ENCODE results near the gene SF3A2. TPM values are rescaled to one million over a fixed set of nuclear protein-coding genes. Genes with fewer than 3 reads are reported as not detected.

The SF3A2 gene
- total and polyA plus RNA-seq, 2 donors (not counting 3 experiments of a cell fraction or from before 2014, with no cell fraction given): 21.5 to 164 TPM

GRCh38 chr19:2193807-2194206, 42.8 kb upstream of the SF3A2 start:
- intact Hi-C loops (cut with micrococcal nuclease) (no loop called here), dilution Hi-C loops (cut with MboI; ENCODE audit: extremely low pct_ligation_motif_present, low sequenced_read_pairs) (no loop called here)
- no peaks in the 10 kb centered on the region for H4K20me1 ChIP-seq (replicated peaks; ENCODE audit: control insufficient read depth, extremely low read depth, insufficient read depth, low read length)
- H3K36me3 ChIP-seq (ENCODE audit: control insufficient read depth in 2 of 2, extremely low read depth in 1 of 2, insufficient read depth in 2 of 2, low read length in 2 of 2): peaks cover 7 to 57% of the 10 kb centered on the region in 2 experiments
- no peaks in the 10 kb centered on the region for H3K9me3 ChIP-seq (replicated peaks; ENCODE audit: control insufficient read depth, insufficient read depth, low read length)
- ChIA-PET POLR2A (no interaction called here), CTCF (no interaction called here)
- H3K79me2 ChIP-seq (ENCODE audit: control insufficient read depth, insufficient read depth, low read length): peaks cover 31% of the 10 kb centered on the region
- no peak for DNase-seq (ENCODE audit: low read depth, low spot score)
- H3K4me3 ChIP-seq (replicated peaks in 1 of 3; ENCODE audit: insufficient read depth in 1 of 3, low read depth in 1 of 3, low read length in 3 of 3): no peak overlapping the region
- H3K9ac ChIP-seq (replicated peaks; ENCODE audit: extremely low read depth, insufficient read depth, low read length): no peak overlapping the region
- H3K27ac ChIP-seq (ENCODE audit: insufficient read depth, low read depth, low read length): no peak overlapping the region
- no peaks in the 10 kb centered on the region for H3K9me1 ChIP-seq (replicated peaks; ENCODE audit: control insufficient read depth, extremely low read depth, insufficient read depth, low read length)
- H3K4me2 ChIP-seq (ENCODE audit: insufficient read depth, low read length): no peak overlapping the region
- H3K4me1 ChIP-seq (ENCODE audit: control insufficient read depth, extremely low read depth, insufficient read depth, low read length): no peaks in the 10 kb centered on the region
- no peak overlapping the region for H2AFZ ChIP-seq (ENCODE audit: low read depth, low read length)
- no TSS peak for BruUV-seq (replicated peaks)
- no peak for FAIRE-seq
- TF ChIP-seq EZH2 (IDR thresholded peaks at IDR 0.05; ENCODE audit: borderline replicate concordance, low read depth, low read length, severe bottlenecking) (no peak), POLR2A (IDR thresholded peaks at IDR 0.05; ENCODE audit: low read depth, low read length) (no peak)
- no peaks in the 10 kb centered on the region for H3K27me3 ChIP-seq (ENCODE audit: control insufficient read depth in 2 of 2, insufficient read depth in 2 of 2, low read length in 2 of 2)

- CTCF ChIA-PET: no interaction called here
These were observed 42.0 kb upstream of the SF3A2 start for GRCh38 chr19:2194513-2195078.

More at GRCh38 chr19:2194513-2195078, 42.0 kb upstream of the SF3A2 start:
- Histone ChIP-seq H3K4me3 (replicated peaks in 1 of 3; ENCODE audit: insufficient read depth in 1 of 3, low read depth in 1 of 3, low read length in 3 of 3) (no peak overlapping the region), H3K9ac (replicated peaks; ENCODE audit: extremely low read depth, insufficient read depth, low read length) (no peak overlapping the region), H4K20me1 (replicated peaks; ENCODE audit: control insufficient read depth, extremely low read depth, insufficient read depth, low read length) (no peaks in the 10 kb centered on the region), H3K4me1 (ENCODE audit: control insufficient read depth, extremely low read depth, insufficient read depth, low read length) (no peaks in the 10 kb centered on the region), H3K27me3 (ENCODE audit: control insufficient read depth in 2 of 2, insufficient read depth in 2 of 2, low read length in 2 of 2) (no peaks in the 10 kb centered on the region), H3K9me3 (replicated peaks; ENCODE audit: control insufficient read depth, insufficient read depth, low read length) (no peaks in the 10 kb centered on the region), H3K27ac (ENCODE audit: insufficient read depth, low read depth, low read length) (no peak overlapping the region), H3K36me3 (ENCODE audit: control insufficient read depth in 2 of 2, extremely low read depth in 1 of 2, insufficient read depth in 2 of 2, low read length in 2 of 2) (peaks cover 7 to 50% of the 10 kb centered on the region in 2 experiments), H3K4me2 (ENCODE audit: insufficient read depth, low read length) (no peak overlapping the region), H3K79me2 (ENCODE audit: control insufficient read depth, insufficient read depth, low read length) (peaks cover 31% of the 10 kb centered on the region), H3K9me1 (replicated peaks; ENCODE audit: control insufficient read depth, extremely low read depth, insufficient read depth, low read length) (no peaks in the 10 kb centered on the region), H2AFZ (ENCODE audit: low read depth, low read length) (no peak overlapping the region)
- DNase-seq (ENCODE audit: low read depth, low spot score) (no peak), FAIRE-seq (no peak)
- intact Hi-C loops (cut with micrococcal nuclease): no loop called here
- dilution Hi-C loops (cut with MboI; ENCODE audit: extremely low pct_ligation_motif_present, low sequenced_read_pairs): no loop called here
- no TSS peak for BruUV-seq (replicated peaks)
- TF ChIP-seq FOS (IDR thresholded peaks at IDR 0.05; ENCODE audit: borderline replicate concordance, insufficient read depth, low read length): no peak
- POLR2A ChIA-PET: no interaction called here

Measured in endothelial cell of umbilical vein (primary cell).